ENCODE results near the gene CAST.

Gene CAST

GRCh38 chr5:96765043-96765442 lies 102.9 kb downstream of the CAST start:
- H3K4me3 ChIP-seq (ENCODE audit: low read depth, low read length), result no peak overlapping the region
- TF ChIP-seq, protein P1, sequence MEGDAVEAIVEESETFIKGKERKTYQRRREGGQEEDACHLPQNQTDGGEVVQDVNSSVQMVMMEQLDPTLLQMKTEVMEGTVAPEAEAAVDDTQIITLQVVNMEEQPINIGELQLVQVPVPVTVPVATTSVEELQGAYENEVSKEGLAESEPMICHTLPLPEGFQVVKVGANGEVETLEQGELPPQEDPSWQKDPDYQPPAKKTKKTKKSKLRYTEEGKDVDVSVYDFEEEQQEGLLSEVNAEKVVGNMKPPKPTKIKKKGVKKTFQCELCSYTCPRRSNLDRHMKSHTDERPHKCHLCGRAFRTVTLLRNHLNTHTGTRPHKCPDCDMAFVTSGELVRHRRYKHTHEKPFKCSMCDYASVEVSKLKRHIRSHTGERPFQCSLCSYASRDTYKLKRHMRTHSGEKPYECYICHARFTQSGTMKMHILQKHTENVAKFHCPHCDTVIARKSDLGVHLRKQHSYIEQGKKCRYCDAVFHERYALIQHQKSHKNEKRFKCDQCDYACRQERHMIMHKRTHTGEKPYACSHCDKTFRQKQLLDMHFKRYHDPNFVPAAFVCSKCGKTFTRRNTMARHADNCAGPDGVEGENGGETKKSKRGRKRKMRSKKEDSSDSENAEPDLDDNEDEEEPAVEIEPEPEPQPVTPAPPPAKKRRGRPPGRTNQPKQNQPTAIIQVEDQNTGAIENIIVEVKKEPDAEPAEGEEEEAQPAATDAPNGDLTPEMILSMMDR (IDR thresholded peaks at IDR 0.05; ENCODE audit: low read depth, low read length), result no peak

GRCh38 chr5:96768708-96769251 lies 106.6 kb downstream of the CAST start:
- H3K4me3 ChIP-seq (ENCODE audit: low read depth, low read length), result no peak overlapping the region
- TF ChIP-seq, protein P1 (IDR thresholded peaks at IDR 0.05; ENCODE audit: low read depth, low read length), result no peak

- H3K4me3 ChIP-seq (ENCODE audit: low read depth, low read length), result no peak overlapping the region
- TF ChIP-seq, protein P1 (IDR thresholded peaks at IDR 0.05; ENCODE audit: low read depth, low read length), result no peak
Measured at GRCh38 chr5:96771395-96771794, 109.2 kb downstream of the CAST start.

GRCh38 chr5:96772111-96772510 lies 109.9 kb downstream of the CAST start:
- H3K4me3 ChIP-seq (ENCODE audit: low read depth, low read length), result no peak overlapping the region
- TF ChIP-seq, protein P1 (IDR thresholded peaks at IDR 0.05; ENCODE audit: low read depth, low read length), result no peak

GRCh38 chr5:96772542-96772941 lies 110.4 kb downstream of the CAST start:
- H3K4me3 ChIP-seq (ENCODE audit: low read depth, low read length), result no peak overlapping the region
- TF ChIP-seq, protein P1 (IDR thresholded peaks at IDR 0.05; ENCODE audit: low read depth, low read length), result no peak

DNA sequence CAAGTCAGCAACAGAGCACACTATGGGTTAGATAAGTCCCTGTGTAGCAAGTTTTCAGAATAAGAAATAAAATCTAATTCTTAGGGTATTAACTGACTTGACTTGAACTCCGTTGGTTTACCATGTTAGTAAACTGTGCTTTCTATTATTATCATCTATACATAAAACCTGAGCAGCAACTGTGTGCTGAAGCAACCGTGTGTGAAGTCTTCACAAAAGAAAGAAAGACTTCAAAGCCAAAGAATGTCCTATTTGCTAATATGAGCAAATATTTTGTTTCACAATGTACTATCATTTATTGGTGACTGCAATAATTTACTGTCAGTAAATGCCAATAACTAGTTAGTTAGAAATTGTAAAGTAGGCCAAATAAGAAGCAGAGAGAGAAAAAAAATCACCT lies 112.9 kb downstream of the CAST start:
- H3K4me3 ChIP-seq (ENCODE audit: low read depth, low read length), result no peak overlapping the region
- TF ChIP-seq, protein P1 (IDR thresholded peaks at IDR 0.05; ENCODE audit: low read depth, low read length), result no peak

- TF ChIP-seq, protein P1 (IDR thresholded peaks at IDR 0.05; ENCODE audit: low read depth, low read length), result no peak
- H3K4me3 ChIP-seq (ENCODE audit: low read depth, low read length), result no peak overlapping the region
Measured at GRCh38 chr5:96775689-96776088, 113.5 kb downstream of the CAST start.
